MCF 10A (cell line): ENCODE results near the gene NKX6-2. TPM values are rescaled to one million over a fixed set of nuclear protein-coding genes. Genes with fewer than 3 reads are reported as not detected.

Experiments
- BruUV-seq: library from RNA; stranded (reverse); fragments of 400-500 nt; replicated peaks from 2 replicates; lab custom pipeline; 2021; lab: Mats Ljungman, UMichigan
- CTCF ChIA-PET: fragments of 300-600 bp; sonication (Branson Sonifier 250); formaldehyde crosslinking; extraction: SDS; loops from one replicate; lab custom pipeline; 2021; ENCODE audit warnings: antibody characterized with exemption, inconsistent platforms; lab: Yijun Ruan, JAX
- POLR2A ChIA-PET: fragments of 300-600, 350-650 bp; sonication (Branson Sonifier 250); formaldehyde crosslinking; extraction: SDS; loops from one replicate; lab custom pipeline; 2020; ENCODE audit warnings: antibody characterized with exemption, inconsistent platforms; lab: Yijun Ruan, JAX
- DNase-seq: peaks from one replicate; pipeline ENCODE4 v3.0.0-alpha.2; 2018; ENCODE audit not compliant: unreplicated experiment
- H3K27ac Mint-ChIP-seq: one replicate; pipeline ENCODE4 v1.8.0; 2022; ENCODE audit warnings: mild to moderate bottlenecking, low read depth, mixed read lengths; ENCODE audit not compliant: unreplicated experiment
- H3K27me3 Mint-ChIP-seq: one replicate; pipeline ENCODE4 v1.8.0; 2022; ENCODE audit warnings: mixed read lengths; ENCODE audit not compliant: insufficient read depth, unreplicated experiment
- H3K36me3 Mint-ChIP-seq: one replicate; pipeline ENCODE4 v1.8.0; 2022; ENCODE audit warnings: mild to moderate bottlenecking, moderate library complexity, mixed read lengths; ENCODE audit not compliant: insufficient read depth, unreplicated experiment
- H3K4me1 Mint-ChIP-seq: one replicate; pipeline ENCODE4 v1.8.0; 2022; ENCODE audit warnings: mixed read lengths; ENCODE audit not compliant: insufficient read depth, unreplicated experiment
- H3K4me3 Mint-ChIP-seq: one replicate; pipeline ENCODE4 v1.8.0; 2022; ENCODE audit warnings: mild to moderate bottlenecking, moderate library complexity, mixed read lengths; ENCODE audit not compliant: unreplicated experiment
- H3K9me3 Mint-ChIP-seq: one replicate; pipeline ENCODE4 v1.8.0; 2022; ENCODE audit warnings: mixed read lengths; ENCODE audit not compliant: unreplicated experiment
- CTCF ChIP-seq: fragments of 200-600 bp; IDR thresholded peaks from one replicate; pipeline ENCODE4 v1.8.0; 2022; ENCODE audit warnings: antibody characterized with exemption, mild to moderate bottlenecking; ENCODE audit not compliant: unreplicated experiment
- intact Hi-C: fragments of 100-400 bp; cut with micrococcal nuclease; formaldehyde crosslinking; loops from 2 replicates; pipeline ENCODE4 v1.14.1; 2022
- total RNA-seq: library from RNA; stranded (reverse); gene quantifications from 2 replicates; pipeline ENCODE4 v1.2.3, GENCODE V29; 2022

NKX6-2 gene
- total RNA-seq, 1 experiment from 2014 or later: not detected

DNA sequence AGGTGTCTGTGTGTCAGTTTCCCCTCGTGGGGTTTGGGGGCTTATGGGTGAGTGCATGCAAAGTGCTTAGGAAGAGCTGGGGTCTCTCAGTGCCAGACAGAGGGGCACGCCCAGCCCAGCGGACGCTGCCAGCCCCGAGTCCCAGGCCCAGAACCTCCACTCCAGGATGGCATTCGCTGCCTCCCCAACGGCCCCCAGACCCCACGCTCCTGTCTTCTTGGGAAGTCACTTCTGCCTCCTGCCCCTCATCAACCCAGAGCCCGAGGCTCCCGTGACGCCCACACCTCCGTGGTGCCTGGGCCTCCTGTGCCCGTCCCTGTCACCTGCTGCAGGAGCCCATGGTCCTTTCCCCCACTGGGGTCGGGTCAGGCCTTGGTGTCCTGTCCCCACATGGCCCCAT is 35.0 kb downstream of the NKX6-2 start:
- BruUV-seq: no TSS peak
- H3K9me3 Mint-ChIP-seq: peaks cover 8% of the 10 kb centered on the region
- CTCF ChIA-PET: no interaction called here
- H3K27me3 Mint-ChIP-seq: no peaks in the 10 kb centered on the region
- DNase-seq: no peak
- no peak for TF ChIP-seq CTCF
- POLR2A ChIA-PET: no interaction called here
- no peak overlapping the region for H3K4me3 Mint-ChIP-seq
- intact Hi-C loops: no loop called here
- peaks cover 11% of the 10 kb centered on the region for H3K36me3 Mint-ChIP-seq
- no peak overlapping the region for H3K27ac Mint-ChIP-seq
- H3K4me1 Mint-ChIP-seq: no peaks in the 10 kb centered on the region

GRCh38 chr10:132749371-132749795 is 36.6 kb downstream of the NKX6-2 start:
- POLR2A ChIA-PET: no interaction called here
- Mint-ChIP-seq H3K27ac (no peak overlapping the region), H3K4me3 (no peak overlapping the region), H3K36me3 (peaks cover 11% of the 10 kb centered on the region), H3K27me3 (no peaks in the 10 kb centered on the region), H3K9me3 (no peaks in the 10 kb centered on the region), H3K4me1 (no peaks in the 10 kb centered on the region)
- TF ChIP-seq CTCF: no peak
- intact Hi-C loops: no loop called here
- no peak for DNase-seq
- CTCF ChIA-PET: no interaction called here
- no TSS peak for BruUV-seq

GRCh38 chr10:132748545-132749370 is 37.2 kb downstream of the NKX6-2 start:
- Mint-ChIP-seq H3K27ac (no peak overlapping the region), H3K4me3 (no peak overlapping the region), H3K9me3 (no peaks in the 10 kb centered on the region), H3K4me1 (no peaks in the 10 kb centered on the region), H3K36me3 (peaks cover 11% of the 10 kb centered on the region), H3K27me3 (no peaks in the 10 kb centered on the region)
- POLR2A ChIA-PET: no interaction called here
- DNase-seq: no peak
- no peak for TF ChIP-seq CTCF
- intact Hi-C loops: no loop called here
- BruUV-seq: no TSS peak
- CTCF ChIA-PET: interaction anchor here (1.3 kb wide), 1 partner anchor 93 kb away, joined by 4 read pairs; no protein-coding TSS in a partner anchor

DNA sequence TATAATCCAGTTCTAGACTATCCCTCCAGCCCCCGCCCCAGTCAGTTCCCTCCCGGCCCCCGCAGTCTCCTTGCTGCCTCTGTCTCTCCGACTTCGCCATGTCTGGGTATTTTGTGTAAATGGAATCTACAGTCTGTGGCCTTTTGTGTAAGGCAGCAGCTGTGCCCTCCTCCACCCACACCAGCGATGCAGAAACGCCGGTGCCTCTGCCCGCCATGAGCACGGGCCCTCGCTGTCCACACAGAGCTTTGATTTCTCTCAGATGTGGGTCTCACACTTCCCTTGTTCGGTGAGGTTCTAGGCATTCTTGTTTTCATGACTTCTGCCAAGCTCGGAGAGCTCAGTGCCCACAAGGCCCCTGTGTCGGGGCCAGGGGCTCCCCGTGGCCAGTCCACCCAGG is 37.8 kb downstream of the NKX6-2 start:
- DNase-seq: no peak
- intact Hi-C loops: no loop called here
- CTCF ChIA-PET: interaction anchor here (1.3 kb wide), 1 partner anchor 93 kb away, joined by 4 read pairs; no protein-coding TSS in a partner anchor
- no TSS peak for BruUV-seq
- no peak overlapping the region for H3K4me3 Mint-ChIP-seq
- POLR2A ChIA-PET: no interaction called here
- H3K27me3 Mint-ChIP-seq: no peaks in the 10 kb centered on the region
- no peak for TF ChIP-seq CTCF
- H3K36me3 Mint-ChIP-seq: peaks cover 11% of the 10 kb centered on the region
- H3K27ac Mint-ChIP-seq: no peak overlapping the region
- H3K4me1 Mint-ChIP-seq: no peaks in the 10 kb centered on the region
- no peaks in the 10 kb centered on the region for H3K9me3 Mint-ChIP-seq
